HuH-7.5 (cell line): Measurements from ENCODE around the gene IPP.
A peak's percentile ranks its signal among the peaks of the same experiment; 100 is the strongest.
"Not testable (repeated sequence)": the region's sequence is repeated elsewhere in the genome, so short reads cannot be mapped to it uniquely, and the experiment has no call there.

Experiments
- DNase-seq: peaks from one replicate; pipeline ENCODE4 v3.0.0; 2011; ENCODE audit warnings: low spot score

IPP gene

DNA sequence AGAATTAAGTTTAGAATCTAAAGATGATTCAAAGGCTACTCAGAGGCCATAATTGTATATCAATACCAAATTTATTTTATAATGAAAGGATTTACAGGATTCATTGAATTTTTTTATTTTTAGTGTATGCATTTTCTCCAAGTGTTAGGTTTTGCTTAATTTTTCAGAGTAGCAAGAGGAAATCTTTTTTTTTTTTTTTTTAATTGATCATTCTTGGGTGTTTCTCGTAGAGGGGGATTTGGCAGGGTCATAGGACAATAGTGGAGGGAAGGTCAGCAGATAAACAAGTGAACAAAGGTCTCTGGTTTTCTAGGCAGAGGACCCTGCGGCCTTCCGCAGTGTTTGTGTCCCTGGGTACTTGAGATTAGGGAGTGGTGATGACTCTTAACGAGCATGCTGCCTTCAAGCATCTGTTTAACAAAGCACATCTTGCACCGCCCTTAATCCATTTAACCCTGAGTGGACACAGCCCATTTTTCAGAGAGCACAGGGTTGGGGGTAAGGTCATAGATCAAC is 10.8 kb downstream of the IPP start:
- not testable (repeated sequence) for DNase-seq

DNA sequence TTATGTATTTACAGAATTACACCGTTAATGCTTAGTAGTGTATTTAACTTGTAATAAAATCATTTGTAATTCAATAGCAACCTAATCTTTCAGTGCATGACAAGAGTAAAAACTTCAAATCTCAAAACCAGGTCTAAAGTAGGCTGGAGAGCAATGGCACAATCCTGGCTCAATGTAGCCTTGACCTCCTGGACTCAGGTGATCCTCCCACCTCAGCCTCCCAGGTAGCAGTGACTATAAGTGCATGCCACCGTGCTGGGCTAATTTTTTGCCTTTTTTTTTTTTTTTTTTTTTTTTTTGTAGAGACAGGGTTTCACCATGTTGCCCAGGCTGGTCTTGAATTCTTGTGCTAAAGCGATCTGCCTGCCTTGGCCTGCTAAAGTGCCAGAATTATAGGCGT is 11.3 kb downstream of the IPP start:
- no peak for DNase-seq

DNA sequence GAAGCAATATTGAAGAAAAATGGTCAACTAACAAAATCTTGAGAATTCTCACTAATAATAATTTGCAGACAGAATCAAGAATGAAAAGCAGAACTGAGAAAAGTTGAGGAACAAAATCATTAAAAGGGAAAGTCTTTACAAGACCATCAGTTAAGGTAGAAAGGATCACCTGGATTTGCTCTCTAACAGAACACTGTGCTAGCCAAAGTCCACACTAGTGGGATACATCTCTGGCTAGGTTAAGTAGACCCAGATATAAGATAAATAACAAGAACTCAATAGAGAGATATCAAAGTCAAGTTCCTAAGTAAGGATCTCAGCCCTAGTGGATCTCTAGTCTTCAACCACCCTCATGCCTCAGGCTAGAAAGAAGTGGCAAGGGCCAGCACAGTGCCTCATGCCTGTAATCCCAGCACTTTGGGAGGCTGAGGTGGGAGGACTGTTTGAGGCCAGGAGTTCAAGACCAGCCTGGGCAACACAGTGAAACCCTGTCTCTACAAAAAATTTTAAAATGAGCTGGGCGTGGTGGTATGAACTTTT is 19.6 kb downstream of the IPP start:
- no peak for DNase-seq

DNA sequence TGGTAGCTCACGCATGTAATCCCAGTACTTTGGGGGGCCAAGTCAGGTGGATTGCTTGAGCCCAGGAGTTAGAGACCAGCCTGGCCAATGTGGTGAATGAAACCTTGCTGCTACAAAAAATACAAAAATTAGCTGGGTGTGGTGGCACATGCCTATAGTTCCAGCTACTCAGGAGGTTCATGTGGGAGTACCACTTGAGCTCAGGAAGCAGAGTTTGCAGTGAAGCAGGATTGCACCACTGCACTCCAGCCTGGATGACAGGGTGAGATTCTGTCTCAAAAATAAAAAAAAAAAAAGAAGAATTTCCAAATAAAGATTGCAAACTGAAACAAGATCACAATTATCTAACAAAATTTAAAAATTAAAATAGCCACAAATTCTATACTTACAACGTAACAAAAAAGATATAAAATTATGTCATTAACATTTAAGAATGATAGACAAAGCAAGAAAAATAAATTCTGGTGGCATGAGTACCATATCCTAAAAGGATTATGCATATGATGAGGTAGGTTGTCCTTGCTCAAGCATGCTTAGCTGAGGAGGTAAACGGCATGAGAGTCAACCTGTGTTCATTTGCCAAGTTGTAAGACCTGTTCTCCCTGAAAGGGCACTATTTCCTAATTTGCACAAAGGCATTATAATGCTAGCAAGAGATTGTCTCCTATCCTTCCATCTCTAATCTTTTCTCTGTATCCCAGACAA is 20.2 kb downstream of the IPP start:
- no peak for DNase-seq

DNA sequence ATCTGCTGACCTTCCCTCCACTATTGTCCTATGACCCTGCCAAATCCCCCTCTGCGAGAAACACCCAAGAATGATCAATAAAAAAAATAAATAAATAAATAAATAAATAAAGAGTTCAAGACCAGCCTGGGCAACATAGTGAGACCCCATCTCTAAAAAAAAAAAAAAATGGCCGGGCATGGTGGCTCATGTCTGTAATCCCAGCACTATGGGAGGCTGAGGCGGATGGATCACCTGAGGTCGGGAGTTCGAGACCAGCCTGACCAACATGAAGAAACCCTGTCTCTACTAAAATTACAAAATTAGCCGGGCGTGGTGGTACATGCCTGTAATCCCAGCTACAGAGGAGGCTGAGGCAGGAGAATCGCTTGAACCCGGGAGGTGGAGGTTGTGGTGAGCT is 24.4 kb downstream of the IPP start:
- DNase-seq, result not testable (repeated sequence)

DNA sequence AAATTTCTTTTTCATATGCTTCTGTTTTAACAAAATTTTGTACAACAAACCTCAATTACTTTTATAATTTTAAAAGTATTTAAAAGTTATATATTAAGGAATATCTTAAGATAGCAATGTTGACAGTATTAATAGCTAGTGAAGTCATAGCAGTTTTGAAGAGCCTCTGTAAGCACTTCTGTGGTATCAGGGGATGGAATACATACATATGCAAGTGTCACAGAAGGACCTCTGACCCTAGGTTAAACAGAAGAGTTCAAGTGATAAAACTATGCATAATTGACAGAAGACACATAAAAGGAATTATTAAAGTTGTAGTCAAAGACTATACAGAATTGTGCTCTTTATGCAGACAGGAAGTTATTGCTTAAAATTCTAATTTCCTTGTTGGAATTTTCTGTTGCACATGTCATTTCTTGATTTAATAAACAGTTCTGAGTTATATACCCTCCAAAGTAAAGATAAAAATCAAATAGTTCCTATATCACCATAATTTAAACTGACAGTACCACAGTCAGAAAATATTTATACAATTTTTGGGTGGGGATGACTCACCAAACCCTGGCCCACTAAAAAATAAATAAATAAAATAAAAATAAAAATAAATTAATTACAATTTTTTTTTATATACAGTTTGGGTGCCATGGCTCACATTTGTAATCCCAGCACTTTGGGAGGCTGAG is 27.1 kb downstream of the IPP start:
- DNase-seq, result peak; percentile 27

DNA sequence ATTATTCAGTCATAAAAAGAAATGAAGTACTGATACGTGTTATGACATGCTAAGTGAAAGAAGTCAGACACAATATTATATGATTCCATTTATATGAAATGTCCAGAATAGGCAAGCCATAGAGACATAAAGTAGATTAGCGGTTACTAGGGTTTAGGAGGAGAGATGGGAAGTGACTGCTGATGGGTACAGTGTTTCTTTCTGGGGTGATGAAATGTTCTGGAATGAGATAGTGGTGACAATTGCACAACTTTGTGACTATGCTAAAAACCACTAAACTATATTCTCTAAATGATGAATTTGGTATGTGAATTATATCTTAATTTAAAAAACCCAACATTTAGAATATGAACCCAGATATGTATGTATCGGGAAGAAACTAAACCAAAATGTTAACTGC is 27.6 kb downstream of the IPP start:
- DNase-seq, result no peak

DNA sequence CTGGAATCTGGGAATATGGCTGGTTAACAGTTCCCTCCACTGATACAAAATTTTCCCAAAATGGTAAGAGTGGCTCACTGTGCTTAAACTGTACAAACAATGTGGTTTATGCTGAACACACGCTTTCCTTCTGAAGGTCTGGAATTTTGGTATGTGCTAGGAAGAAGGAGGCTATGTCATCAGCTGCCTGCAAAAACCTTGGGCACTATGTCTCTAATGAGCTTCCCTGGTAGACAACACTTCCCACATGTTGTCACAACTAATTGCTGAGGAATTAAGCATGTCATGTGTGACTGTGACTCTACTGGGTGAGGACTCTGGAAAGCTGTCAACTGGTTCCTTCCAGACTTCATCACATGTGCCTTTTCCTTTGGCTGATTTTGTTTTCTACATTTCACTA is 29.2 kb downstream of the IPP start:
- no peak for DNase-seq

DNA sequence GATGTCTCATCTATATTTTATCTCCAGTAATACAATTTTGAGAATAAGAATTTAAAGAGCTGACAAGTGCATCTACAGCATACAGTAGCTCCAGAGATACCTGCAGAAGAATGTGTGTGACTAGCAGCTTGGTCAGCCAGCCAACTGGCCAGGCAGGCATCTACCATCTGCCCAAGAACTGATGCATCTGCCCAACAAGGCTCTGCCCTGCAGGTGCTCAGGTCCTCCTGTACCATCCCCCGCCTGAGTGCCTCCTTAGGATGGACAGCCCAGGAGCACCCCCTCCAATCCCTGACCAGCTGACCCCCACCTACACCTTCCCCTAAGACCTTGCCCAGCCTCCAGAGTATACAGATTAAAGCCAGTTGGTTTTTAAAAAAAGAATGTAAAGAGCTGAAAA is 32.2 kb downstream of the IPP start:
- no peak for DNase-seq

DNA sequence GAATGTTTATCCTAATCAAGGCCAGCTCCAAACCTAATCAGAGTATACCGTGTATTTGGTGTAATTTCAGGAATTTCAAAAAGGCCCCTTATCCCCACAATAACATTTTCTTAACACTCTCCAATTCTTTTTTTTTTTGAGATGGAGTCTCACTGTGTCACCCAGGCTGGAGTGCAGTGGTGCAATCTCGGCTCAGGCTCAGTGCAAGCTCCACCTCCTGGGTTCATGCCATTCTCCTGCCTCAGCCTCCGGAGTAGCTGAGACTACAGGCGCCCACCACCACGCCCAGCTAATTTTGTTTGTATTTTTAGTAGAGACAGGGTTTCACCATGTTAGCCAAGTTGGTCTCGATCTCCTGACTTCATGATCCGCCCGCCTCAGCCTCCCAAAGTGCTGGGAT is 33.1 kb downstream of the IPP start:
- DNase-seq, result not testable (repeated sequence)

DNA sequence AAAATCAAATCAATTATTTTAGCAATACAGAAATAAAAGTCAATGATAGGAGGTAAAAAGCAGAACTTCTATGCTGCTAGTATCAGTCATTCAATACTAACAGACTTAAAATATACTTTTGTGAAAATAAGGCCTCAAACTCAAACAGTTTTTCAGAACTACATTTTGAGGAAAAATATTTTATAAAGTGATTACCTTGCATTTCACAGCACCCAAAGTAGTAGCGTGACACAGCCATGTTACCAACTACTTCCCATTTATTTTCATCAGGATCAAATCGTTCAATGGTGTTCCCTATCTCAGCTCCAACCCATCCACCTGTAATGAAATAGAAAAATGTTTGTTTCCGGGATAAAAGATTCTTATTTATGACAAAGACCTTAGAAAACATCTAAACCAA is 33.8 kb downstream of the IPP start:
- no peak for DNase-seq

DNA sequence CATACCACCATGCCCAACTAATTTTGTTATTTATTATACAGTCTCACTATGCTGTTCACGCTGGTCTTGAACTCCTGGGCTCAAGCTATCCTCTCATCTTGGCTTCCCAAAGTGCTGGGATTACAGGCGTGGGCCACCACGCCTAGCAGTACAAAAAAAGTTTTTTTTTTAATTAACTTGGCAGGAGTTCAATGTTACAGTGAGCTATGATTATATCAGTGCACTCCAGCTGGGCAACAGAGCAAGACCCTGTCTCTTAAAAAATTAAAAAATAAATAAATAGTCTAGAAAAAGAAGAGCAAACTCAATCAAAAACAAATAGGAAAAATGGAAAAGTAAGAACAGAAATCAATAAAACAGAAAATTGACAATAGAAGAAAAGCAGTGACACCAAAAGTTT is 36.7 kb downstream of the IPP start:
- no peak for DNase-seq

DNA sequence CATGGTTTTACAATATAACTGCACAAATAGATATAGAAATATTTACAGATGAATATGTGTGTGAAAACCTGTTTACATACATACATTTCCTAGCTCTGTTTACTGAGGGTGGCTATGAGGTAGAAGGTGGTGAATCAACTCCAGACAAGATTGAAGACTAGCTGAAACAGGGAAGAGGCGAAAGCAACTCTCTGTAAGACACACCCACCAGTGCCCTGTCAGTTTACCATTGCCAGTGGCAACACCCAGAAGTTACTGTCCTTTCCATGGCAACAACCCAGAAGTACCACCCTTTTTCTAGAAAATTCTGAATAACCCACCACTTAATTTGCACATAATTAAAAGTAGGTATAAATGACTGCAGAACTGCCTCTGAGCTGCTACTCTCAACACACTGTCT is 45.8 kb downstream of the IPP start:
- DNase-seq, result no peak

DNA sequence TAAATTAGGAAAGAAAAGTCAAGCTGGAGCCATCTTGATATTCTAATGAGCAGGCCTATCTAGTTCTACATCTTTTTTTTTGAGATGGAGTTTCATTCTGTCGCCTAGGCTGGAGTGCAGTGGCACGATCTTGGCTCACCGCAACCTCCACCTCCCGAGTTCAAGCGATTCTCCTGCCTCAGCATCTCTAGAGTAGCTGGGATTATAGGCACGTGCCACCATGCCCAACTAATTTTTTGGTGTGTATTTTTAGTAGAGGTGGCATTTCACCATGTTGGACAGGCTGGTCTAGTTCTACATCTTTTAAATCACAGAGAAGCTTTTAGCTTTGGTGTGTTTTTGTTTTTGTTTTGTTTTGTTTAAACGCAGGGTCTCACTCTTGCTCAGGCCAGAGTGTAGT is 55.6 kb downstream of the IPP start:
- DNase-seq, result no peak

DNA sequence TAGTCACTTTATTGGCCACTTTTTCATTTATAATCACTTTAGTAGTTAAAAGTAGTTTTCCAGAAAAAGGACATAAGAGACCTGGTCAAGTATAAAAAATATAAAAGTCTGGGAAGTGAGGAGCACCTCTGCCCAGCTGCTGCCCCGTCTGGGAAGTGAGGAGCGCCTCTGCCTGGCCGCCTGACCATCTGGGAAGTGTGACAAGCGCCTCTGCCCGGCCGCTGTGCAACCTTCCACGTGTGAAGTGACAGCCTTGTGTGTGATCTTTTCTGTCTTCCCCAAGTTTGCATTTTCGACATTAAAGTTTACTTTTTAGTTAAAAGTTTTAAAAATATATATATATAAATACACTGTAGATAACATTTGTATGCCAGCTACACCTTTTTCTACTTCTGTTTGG is 56.6 kb downstream of the IPP start:
- not testable (repeated sequence) for DNase-seq

DNA sequence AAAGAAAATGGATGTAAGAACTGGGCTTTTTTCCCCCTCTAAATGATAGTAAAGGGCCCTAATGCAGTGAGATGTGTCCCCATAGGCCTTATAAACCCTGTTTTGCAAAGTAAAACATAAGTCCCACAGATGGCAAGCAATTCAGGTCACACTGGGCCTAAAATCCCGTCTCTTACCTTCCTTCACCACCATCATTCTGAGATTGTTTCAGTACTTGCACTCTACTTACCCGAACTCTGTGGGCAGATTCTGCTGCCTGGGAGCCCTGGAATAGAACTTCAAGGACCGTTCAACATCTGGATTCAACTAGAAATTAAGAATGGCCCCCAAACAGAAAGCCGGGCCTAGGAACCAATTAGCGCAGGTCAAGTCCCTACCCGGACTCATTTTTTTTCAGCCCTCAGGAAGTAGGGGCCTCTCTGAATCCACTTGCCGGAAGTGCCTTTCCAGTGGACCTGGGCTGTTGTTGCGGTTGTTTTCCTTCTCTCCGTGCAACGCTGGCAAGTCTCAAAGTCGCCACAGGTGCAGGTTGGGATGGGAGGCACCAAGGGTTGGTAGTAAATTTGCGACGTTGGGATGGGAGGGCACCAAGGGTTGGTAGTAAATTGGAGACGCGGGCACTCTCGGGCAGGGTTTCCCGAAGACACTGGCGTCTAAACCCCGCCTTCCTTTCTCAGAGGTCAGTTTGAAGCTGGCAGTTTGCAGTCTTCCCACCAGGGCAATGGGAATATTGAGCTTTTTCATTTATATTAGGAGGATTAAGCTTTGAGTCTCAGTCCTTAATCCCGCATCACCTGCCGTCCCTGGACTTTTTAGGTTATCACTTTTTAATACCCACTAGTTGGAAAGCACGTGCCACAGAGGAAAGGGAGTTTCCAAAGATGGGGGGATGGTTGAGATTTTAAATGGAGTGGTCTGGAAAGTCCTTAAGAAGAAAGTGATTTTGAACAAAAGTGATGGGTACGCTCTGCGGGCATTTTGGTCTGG is 62.4 kb downstream of the IPP start, which contains the start of gene TMEM69:
Gene TMEM69 (plus strand): TSS at position 428 of the 987 bp plus-strand sequence. CDS start 2,888 bp downstream, outside the sequence.
- peak; percentile 63 for DNase-seq

DNA sequence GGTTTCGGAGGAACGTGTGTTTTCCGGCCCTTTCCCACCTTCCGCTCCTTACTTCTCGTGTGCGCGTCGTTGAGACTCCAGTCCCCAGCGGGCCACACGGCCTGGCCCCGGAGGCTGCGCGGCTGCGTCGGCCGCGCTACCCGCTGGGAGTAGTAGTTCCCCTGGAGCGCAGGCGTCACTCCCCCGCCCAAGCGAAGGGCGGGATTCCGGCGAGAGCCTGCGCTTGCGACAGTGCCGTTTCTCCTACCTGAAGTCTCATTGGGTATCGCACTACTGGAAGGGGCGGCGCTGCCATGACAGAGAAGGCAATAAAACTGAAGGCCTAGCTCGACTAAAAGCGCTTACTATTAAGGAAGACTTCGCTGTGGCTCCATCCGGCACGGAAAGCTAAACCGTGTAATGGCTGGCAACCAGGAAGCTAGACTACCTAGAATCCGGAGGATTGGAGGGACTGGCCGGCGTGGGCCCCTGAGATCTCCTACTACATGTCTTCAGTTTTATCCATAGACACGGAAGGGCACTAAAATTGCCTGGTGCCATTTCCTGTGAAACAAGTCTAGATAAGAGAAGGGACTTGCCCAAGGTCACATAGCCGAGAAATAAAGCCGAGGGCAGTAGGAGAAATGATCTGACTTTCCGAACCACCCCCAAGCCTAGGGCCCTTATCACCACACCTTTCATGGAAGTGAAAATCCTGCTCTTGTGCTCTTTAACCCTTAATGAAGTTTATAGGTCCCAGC is 63.3 kb downstream of the IPP start:
- DNase-seq, result peak; percentile 82

DNA sequence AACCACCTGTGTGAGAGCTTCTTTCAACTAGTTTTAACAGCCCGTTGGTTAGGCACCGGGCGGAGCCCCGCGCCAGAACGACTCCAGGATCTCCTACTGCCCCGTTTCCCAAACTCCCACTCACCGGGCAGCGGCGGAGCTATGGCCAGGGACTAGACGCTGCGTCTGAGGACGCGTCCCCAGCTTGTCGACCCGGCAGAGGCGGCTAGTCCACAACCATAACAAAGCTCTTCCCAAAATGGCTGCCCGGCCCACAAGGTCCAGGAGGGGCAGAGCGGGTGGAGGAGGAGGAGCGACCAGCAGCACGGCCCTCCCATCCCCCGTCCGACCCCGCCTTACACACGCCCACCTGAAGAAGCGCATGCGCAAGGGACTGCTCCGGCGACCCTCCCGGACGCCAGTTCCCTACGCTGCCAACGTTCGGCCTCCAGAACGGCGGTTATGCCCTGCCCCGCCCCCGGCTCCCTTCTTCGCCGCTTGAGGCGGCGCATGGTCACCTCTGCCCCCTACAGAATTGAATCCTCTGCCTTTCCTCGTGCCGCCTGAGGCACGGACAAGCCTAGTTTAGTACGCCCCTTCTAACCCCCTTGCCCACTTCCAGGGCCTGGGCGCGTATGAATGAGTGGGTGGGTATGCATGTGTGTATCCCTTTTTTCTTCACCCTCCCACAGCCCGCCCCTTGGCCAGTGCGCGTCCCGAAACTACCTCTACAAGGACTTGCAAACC is 64.0 kb downstream of the IPP start, which contains the start of gene GPBP1L1:
Gene GPBP1L1 (minus strand): TSS at position 246 of the 726 bp plus-strand sequence. CDS start 27,446 bp downstream, outside the sequence.
- DNase-seq, result peak; percentile 88

DNA sequence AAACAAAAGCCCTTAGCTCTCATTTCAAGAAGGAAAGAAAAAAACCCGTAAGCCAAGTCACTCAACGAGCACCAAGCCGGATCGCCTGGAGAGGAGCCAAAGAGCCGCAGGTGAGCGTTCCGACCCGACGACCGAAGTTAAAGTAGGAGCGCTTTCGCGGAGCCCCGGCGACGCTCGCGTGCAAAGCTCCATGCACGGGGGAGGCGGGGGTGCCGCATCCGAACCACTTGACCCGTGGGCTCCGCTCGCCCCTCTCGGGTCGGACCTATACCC is 64.5 kb downstream of the IPP start:
- peak; percentile 25 for DNase-seq

DNA sequence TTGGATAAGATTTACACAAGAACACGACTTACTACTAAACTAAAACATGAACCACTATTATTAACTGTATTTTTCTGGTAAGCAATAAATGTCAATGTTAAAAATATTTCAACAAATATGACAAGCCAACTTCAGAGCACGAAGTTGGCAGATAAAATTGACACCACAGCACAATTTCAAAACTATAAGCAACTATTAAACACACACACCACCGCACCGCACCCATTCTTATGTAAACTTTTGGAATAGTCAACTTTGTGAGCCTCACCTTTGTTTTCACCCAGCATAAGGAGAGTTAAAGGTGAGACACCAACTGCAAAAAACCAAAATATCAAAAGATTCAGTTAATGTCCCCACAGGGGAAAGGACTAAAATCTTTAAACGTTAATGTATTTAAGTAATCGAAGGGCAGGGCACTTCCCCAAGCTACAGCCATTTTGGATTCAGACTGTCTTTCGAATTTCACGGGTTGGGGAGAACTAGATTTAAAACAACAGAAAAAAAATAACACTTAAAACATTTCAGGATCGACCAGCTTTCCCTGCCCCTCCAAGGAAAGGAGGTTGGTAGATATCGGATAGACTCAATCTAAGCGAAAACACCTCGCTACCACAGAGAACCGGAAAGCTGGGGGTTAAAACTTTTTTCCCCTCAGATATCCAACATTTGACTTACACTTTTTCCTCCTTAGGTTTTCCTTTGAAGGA is 65.0 kb downstream of the IPP start:
- DNase-seq, result peak; percentile 19
